Activated T-cell treated with anti-CD3 and anti-CD28 coated beads, Interleukin-2, amount 50 U/mL, for 24 hours (primary cell): ENCODE data around the gene ERFL.

Experiments
- DNase-seq: peaks from one replicate; pipeline ENCODE4 v3.0.0-alpha.2; 2020
- H3K27ac Mint-ChIP-seq: 2 replicates; pipeline ENCODE4 v1.8.0; 2020; ENCODE audit warnings: mild to moderate bottlenecking, mixed read lengths
- H3K27me3 Mint-ChIP-seq: 2 replicates; pipeline ENCODE4 v1.8.0; 2020; ENCODE audit warnings: mixed read lengths
- H3K36me3 Mint-ChIP-seq: 2 replicates; pipeline ENCODE4 v1.8.0; 2020; ENCODE audit warnings: low read depth, mixed read lengths
- H3K4me1 Mint-ChIP-seq: 2 replicates; pipeline ENCODE4 v1.8.0; 2020; ENCODE audit warnings: low read depth, mixed read lengths
- H3K4me3 Mint-ChIP-seq: 2 replicates; pipeline ENCODE4 v1.8.0; 2020; ENCODE audit warnings: mild to moderate bottlenecking, moderate library complexity, mixed read lengths
- H3K9me3 Mint-ChIP-seq: 2 replicates; pipeline ENCODE4 v1.8.0; 2020; ENCODE audit warnings: mixed read lengths

Gene ERFL

DNA sequence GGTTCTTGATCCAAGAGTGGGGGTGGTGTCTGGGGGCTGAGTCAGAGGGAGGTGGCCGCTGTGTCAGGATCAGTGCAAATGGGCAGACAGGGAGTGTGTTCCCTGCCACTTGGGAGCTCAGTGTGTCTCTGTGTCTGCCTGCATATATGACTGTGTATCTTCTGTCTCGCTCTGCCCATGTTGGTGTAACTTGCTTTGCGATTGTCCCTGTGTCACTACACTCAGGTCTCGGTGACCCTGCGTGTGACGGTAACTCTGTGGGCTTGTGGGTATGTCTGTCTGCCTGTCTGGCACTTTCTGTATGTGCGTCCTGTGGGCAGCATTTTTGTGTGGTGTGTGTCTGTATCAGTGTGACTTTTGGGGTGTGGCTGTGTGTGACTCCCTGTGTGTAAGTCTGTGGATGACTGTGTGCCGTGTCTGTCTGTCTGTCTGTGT lies 8.2 kb upstream of the ERFL start:
- Mint-ChIP-seq H3K9me3 (no peaks in the 10 kb centered on the region), H3K27ac (peak overlapping the region; percentile 10), H3K4me1 (peaks cover 44% of the 10 kb centered on the region), H3K4me3 (no peak overlapping the region), H3K36me3 (no peaks in the 10 kb centered on the region), H3K27me3 (no peaks in the 10 kb centered on the region)
- DNase-seq: no peak

DNA sequence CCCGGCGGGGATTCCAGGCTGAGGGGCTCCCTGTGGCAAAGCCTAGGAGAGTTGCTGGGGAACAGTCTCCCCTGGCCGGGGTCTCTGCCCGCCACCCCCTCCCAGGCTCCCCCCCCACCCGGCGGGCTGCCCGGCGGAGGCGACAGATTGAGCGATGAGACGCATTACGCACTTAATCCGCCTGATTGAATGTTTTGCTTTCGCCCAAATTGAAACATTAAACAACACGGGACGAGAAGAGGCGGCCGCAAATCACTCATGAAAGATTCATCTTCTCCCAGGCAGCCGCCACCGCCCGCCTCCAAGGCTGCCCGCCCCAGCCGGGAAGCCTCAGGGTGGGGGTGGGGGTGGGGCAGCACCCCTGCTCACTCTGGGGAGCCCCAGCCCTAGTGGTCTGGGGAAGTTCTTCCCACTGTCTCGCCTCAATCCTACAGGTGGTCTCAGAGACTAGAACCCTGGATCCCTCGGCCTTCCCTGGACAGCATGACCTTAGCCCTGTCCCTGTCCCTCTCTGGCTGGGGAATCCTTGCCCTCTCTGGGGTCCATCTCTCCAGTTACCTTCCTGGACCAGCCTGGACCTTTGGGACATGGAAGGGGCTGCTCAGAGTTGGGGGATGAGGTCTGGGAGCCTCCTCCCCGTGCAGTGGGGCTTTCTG lies 7.6 kb upstream of the ERFL start:
- Mint-ChIP-seq H3K27me3 (no peaks in the 10 kb centered on the region), H3K9me3 (no peaks in the 10 kb centered on the region), H3K4me1 (peaks cover 41% of the 10 kb centered on the region), H3K4me3 (no peak overlapping the region), H3K27ac (no peak overlapping the region), H3K36me3 (no peaks in the 10 kb centered on the region)
- DNase-seq: no peak

DNA sequence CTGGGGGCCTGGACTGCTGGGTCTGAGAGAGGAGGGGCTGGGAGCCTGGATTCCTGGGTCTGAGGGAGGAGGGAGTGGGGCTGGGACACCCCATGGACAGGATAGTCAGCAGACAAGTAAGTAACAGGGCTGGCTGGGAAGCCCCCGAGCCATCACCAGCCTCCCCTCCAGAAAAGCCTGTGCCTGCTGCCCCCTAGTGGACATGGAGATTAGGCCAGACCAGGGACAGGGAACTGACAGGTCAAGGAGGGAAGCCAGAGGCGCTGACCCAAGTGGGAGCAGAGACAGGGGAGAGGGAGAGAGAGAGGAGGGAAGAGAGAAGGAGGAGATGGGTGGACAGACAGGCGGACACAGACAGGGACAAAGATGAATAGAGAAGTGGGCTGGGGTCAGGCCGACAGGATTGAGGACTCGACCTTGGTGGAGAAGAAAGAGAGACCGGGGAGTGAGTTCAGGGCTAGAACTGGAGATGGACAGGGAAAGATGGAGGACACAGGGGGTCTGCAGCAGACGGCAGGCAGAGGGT lies 6.7 kb upstream of the ERFL start:
- Mint-ChIP-seq H3K36me3 (no peaks in the 10 kb centered on the region), H3K9me3 (no peaks in the 10 kb centered on the region), H3K4me3 (peak overlapping the region; percentile 17), H3K27me3 (peaks cover 3% of the 10 kb centered on the region), H3K27ac (peak overlapping the region; percentile 60), H3K4me1 (peaks cover 47% of the 10 kb centered on the region)
- peak; percentile 84 for DNase-seq

DNA sequence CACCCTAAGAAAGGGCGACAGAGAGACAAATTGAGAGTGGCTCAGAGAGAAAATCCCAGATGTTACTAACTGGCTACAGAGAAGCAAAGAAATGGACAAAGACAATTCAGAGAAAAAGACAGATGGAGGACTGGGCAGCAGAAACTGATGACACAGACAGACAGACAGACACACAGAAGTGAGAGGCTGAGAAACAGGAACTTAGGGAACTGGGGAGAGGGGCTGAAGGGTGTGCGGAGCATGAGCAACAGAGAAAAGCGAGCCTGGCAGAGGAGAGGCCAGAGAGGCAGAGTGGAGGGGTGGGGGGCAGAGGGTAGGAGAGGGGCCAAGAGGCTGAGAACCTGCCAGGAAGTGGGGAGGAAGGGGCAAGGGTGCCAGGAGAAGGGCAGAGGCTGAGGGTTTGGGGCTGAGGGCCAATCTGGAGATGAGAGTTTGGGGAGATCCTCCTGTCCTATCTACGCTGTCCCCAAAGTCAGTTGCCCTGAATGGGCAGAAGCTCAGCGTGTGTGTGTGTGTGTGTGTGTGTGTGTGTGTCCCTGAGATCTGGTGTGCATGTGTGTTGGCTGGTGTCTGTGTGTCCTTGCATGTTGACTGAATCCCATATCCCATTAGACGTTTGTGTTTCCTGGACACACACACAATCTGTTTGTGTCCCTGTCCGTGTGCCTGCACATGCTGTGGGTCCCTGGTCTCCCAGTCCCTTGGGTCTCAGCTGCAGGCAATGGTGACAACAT lies 5.6 kb upstream of the ERFL start:
- DNase-seq: no peak
- Mint-ChIP-seq H3K9me3 (no peaks in the 10 kb centered on the region), H3K36me3 (no peaks in the 10 kb centered on the region), H3K4me1 (peaks cover 55% of the 10 kb centered on the region), H3K4me3 (no peak overlapping the region), H3K27me3 (peaks cover 3% of the 10 kb centered on the region), H3K27ac (no peak overlapping the region)

DNA sequence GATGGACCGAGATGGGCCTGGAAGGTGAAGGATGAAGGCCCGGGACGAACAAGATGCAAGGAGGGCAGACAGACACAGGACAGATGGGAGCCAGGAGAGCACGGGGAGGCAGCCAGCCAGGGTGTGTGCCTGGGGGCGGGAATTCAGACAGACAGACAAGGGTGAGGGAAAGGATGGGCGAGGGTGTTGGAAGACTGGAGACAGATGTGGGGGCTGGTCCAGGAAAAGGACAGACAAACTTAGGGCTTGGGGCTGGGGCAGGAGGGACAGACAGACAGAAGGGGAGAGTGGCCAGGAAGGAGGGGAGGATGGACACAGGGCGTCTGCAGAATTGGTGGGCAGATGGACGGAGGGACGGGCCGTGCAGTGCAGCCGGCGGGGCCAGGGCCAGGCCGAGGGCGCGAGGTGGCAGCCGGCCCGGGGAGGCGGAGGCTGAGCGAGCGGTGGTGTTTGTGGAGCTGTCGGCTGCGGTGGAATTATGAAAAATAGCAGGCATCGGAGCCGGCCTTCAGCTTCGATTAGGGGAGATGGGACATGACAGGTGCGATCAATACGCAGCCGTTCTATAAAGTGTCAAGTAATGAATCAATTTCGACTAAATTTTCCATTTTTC lies 4.6 kb upstream of the ERFL start:
- no peak overlapping the region for H3K4me3 Mint-ChIP-seq
- peaks cover 59% of the 10 kb centered on the region for H3K4me1 Mint-ChIP-seq
- no peak overlapping the region for H3K27ac Mint-ChIP-seq
- no peak for DNase-seq
- H3K9me3 Mint-ChIP-seq: no peaks in the 10 kb centered on the region
- H3K27me3 Mint-ChIP-seq: peaks cover 3% of the 10 kb centered on the region
- no peaks in the 10 kb centered on the region for H3K36me3 Mint-ChIP-seq

DNA sequence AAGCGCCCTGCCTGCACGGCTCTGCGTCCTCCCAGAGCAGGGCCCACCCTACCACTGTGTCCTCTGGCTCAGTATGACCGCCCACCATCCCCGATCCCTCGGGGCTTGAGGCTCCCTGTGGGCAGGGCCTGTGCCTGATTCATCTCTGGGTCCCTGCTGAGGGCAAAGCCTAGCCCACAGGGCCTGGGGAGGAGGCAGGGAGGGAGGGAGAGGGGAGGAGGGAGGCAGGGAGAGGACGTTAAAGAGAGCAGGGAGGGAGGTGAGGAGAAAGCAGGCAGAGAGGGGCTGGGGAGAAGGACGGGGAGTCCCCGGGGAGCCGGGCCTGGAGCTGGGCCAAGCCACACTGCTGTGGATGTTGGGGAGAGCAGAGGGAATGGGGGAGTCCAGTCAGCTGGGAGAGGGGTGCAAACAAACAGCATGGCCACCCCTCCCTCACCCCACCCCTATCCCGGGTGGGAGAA lies 4.0 kb upstream of the ERFL start:
- Mint-ChIP-seq H3K36me3 (no peaks in the 10 kb centered on the region), H3K9me3 (no peaks in the 10 kb centered on the region), H3K27ac (no peak overlapping the region), H3K4me1 (peaks cover 55% of the 10 kb centered on the region), H3K4me3 (no peak overlapping the region), H3K27me3 (peaks cover 3% of the 10 kb centered on the region)
- no peak for DNase-seq

DNA sequence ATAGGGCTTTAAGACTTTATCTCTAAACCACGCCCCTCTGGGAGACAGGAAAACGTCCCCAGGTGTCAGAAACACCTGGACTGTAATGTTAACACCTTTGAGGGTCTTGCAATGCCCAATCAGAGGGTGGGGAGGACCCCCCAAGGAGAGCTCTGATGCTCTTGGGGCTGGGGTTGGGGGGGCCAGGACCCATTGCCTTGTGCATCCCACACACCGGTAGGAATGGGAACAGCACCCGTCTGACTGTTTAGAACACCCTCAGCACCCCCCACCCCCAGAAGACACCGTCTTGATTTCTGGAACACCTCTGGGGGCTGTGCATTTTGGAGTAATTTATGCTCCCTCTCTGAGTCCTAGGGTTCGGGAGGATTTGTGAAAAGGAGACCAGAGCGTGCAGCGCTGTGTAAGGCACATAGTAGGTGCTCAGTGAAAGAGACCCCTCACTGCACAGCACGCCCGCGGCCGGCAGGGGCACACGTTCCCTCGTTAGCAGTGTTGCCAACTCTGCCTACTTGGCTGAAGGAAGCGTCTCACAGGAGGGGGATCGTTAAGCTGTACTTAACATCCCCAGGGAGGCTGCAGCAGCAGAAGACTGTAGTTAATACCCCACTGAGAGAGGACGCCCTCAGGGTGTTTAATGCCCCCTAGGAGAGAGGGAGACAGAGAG lies 2.8 kb upstream of the ERFL start:
- H3K27ac Mint-ChIP-seq: no peak overlapping the region
- H3K4me1 Mint-ChIP-seq: peaks cover 46% of the 10 kb centered on the region
- H3K36me3 Mint-ChIP-seq: no peaks in the 10 kb centered on the region
- no peaks in the 10 kb centered on the region for H3K9me3 Mint-ChIP-seq
- no peak for DNase-seq
- H3K27me3 Mint-ChIP-seq: peaks cover 3% of the 10 kb centered on the region
- no peak overlapping the region for H3K4me3 Mint-ChIP-seq

DNA sequence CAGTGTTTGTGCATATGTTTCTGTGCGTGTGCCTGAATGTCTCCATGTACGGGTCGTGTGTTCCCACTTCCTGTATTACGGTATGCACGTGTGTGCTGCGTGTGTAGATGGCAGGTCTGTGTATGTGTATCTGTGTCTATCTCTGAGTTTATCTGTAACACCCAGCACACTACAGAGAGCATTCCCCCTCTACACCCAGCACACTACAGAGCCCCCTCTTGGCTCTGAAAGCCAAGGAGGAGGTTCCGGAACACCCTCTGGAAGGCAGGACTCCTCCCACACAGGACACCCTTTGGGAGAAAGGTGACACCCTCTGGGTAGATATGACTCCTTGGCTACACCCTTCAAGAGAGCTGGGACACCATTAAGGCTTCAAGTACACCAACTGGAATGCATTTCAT lies 2.1 kb upstream of the ERFL start:
- DNase-seq: no peak
- no peak overlapping the region for H3K4me3 Mint-ChIP-seq
- H3K27ac Mint-ChIP-seq: peak overlapping the region; percentile 20
- H3K36me3 Mint-ChIP-seq: no peaks in the 10 kb centered on the region
- H3K4me1 Mint-ChIP-seq: peaks cover 43% of the 10 kb centered on the region
- peaks cover 3% of the 10 kb centered on the region for H3K27me3 Mint-ChIP-seq
- H3K9me3 Mint-ChIP-seq: no peaks in the 10 kb centered on the region

DNA sequence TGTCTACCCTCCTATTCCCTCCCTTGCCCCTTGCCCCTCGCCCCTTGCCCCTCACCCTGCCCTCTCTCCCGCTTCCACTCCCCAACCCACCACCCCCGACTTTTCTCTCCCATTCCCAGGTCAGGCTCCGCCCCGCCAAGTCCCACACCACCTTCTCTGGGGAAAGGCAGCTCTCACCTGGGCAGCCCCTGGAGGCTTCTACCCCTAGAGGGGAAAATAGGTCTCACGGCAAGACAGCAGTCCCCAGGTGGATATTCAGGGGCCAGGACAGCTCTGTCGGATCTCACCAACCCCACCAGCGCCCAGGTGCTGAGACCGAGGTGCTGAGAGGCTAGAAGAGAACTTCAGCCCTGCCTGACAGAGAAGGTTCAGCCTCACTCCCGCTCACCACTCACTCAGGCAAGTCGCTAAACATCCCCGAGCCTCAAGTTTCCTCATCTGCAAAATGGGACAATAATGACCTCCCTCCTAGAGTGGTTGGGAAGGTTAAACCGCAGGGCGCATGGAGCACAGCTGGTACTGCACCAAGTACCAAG lies 1.4 kb upstream of the ERFL start:
- DNase-seq: no peak
- Mint-ChIP-seq H3K27ac (no peak overlapping the region), H3K36me3 (no peaks in the 10 kb centered on the region), H3K4me1 (peaks cover 36% of the 10 kb centered on the region), H3K9me3 (no peaks in the 10 kb centered on the region), H3K27me3 (peaks cover 3% of the 10 kb centered on the region), H3K4me3 (peak overlapping the region; percentile 79)

DNA sequence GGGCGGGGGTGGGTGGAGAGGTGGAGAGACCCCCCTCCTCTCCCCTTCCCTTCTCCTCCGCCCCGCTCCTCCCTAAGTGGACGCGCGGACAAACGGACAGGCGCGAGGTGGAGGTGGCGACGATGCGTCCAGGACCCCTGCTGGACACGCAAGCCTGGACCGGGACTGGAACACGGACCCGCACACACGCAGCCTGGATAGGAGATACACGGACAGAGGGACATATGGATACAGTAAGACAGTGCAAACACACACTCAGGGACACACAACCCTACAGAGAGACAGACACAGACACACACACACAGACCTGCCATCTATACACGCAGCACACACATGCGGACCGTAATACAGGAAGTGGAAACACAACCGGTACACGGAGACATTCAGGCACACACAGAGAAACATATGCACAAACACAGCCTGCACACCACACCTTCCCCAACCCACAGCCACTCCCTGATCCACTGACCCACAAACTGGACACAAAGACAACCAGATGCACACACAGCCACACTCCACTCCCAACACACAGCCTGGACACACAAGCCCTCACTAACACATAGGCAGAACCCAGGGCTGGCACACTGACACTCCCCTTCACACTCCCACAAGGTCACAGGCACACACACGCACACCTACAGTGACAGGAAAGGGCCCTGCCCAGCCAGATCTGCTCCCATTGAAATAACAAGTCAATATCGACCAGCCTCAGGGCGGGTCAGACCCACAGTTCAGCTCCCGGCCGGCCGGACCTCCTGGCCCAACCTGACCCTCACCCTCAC lies 696 bp upstream of the ERFL start:
- H3K27ac Mint-ChIP-seq: peak overlapping the region; percentile 66
- DNase-seq: peak; percentile 67
- H3K27me3 Mint-ChIP-seq: peaks cover 3% of the 10 kb centered on the region

DNA sequence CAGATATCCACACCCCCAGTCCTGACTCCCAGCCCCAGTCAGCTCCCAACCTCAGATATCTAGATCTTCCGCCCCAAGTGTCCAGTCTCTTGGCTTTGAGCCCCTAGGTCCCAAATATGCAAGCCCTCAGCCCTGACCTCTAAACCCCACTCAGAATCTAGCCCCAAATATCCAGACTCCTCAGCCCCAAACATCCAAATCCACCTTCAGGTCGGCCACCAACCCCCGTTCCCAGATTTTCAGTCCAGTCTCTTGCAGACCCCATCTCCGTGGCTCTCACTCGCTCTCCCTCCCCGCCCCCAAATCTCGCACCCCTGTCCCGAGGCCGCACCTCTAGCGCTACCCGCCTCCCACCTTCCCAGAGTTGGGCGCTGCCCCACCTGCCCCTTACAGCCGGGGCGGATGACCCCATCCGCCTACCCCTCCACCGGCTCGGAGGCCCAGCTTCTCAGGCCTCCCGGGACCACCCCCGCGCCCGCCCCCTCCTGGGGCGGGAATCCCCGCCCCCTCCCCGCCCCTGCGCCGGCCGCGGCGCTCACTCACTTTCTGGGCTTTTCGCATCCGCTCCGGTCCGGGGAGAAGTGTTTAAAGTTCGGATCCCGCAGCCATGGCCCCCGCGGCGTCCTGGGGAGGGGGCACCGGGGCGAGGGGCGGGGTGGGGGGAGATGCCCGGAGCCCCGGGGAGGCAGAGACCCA lies 604 bp downstream of the ERFL start:
- no peak for DNase-seq
- H3K4me3 Mint-ChIP-seq: no peak overlapping the region
- H3K27me3 Mint-ChIP-seq: peaks cover 3% of the 10 kb centered on the region
- H3K36me3 Mint-ChIP-seq: no peaks in the 10 kb centered on the region
- H3K4me1 Mint-ChIP-seq: peaks cover 28% of the 10 kb centered on the region
- H3K27ac Mint-ChIP-seq: no peak overlapping the region
- no peaks in the 10 kb centered on the region for H3K9me3 Mint-ChIP-seq

More for the DNA sequence above, 696 bp upstream of the ERFL start:
- H3K9me3 Mint-ChIP-seq: no peaks in the 10 kb centered on the region
- no peaks in the 10 kb centered on the region for H3K36me3 Mint-ChIP-seq
- H3K4me1 Mint-ChIP-seq: peaks cover 30% of the 10 kb centered on the region
- H3K4me3 Mint-ChIP-seq: peak overlapping the region; percentile 79

DNA sequence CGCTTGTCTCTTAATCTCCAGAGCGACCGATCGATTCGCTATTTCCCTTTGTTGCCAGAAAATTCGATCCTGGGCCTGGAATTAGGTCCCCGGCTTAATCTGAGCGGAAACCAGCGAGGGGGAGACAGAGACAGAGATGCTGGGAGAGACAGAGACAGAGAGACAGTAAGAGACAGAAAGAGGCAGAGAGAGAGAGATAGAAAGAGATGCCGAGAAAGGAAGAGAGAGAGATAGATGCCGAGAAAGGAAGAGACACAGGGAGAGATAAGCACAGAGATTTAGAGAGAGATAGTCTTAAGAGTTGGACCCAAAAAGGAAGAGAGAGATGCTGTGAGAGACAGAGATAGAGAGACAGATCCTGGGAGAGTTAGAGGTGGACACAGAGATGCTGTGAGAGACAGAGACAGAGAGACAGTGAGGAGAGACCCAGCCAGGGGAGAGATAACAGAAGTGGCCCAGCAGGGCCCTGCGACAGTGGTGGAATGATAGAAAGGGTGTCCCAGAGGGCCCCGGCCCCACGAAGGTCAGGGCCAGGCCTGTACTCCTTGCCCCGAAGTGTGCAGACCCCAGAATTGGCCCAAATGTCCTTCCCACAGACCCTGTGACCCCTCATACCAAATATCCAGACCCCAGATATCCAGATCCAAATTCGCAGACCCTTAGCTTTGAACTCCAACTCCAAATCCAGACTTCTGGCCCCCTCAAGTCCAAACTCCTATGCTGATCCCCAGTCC lies 1.3 kb downstream of the ERFL start:
- Mint-ChIP-seq H3K27ac (no peak overlapping the region), H3K4me3 (no peak overlapping the region), H3K4me1 (peaks cover 33% of the 10 kb centered on the region), H3K27me3 (peaks cover 8% of the 10 kb centered on the region), H3K36me3 (no peaks in the 10 kb centered on the region), H3K9me3 (no peaks in the 10 kb centered on the region)
- DNase-seq: no peak
